C4-2B (cell line): ENCODE data around the gene CLEC20A.

Experiments used
- H3K27ac ChIP-seq: fragments of 450-650 bp; 2 replicates; pipeline ENCODE4 v1.5.1; 2017
- ZFX ChIP-seq: fragments of 450-650 bp; IDR thresholded peaks from 2 replicates; pipeline ENCODE4 v1.6.1; 2017
- TF ChIP-seq, protein P1 (sequence below): fragments of 450-650 bp; conservative IDR thresholded peaks from 2 replicates; pipeline ENCODE4 v1.5.1; 2017; ENCODE audit warnings: mild to moderate bottlenecking

CLEC20A gene

GRCh38 chr1:178513278-178513983 lies 16.7 kb upstream of the CLEC20A start:
- no peak for TF ChIP-seq ZFX
- TF ChIP-seq, protein P1, sequence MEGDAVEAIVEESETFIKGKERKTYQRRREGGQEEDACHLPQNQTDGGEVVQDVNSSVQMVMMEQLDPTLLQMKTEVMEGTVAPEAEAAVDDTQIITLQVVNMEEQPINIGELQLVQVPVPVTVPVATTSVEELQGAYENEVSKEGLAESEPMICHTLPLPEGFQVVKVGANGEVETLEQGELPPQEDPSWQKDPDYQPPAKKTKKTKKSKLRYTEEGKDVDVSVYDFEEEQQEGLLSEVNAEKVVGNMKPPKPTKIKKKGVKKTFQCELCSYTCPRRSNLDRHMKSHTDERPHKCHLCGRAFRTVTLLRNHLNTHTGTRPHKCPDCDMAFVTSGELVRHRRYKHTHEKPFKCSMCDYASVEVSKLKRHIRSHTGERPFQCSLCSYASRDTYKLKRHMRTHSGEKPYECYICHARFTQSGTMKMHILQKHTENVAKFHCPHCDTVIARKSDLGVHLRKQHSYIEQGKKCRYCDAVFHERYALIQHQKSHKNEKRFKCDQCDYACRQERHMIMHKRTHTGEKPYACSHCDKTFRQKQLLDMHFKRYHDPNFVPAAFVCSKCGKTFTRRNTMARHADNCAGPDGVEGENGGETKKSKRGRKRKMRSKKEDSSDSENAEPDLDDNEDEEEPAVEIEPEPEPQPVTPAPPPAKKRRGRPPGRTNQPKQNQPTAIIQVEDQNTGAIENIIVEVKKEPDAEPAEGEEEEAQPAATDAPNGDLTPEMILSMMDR = no peak
- 0 out of 2 replicates have a peak overlapping the region, but pooled peaks have one; percentile 11 for H3K27ac ChIP-seq

GRCh38 chr1:178512566-178513277 lies 16.0 kb upstream of the CLEC20A start, which contains the start of gene TEX35:
TSS of gene TEX35 (plus strand) at chr1:178513109. CDS start at chr1:178513189, 80 bp downstream.
- TF ChIP-seq ZFX = no peak
- TF ChIP-seq, protein P1 = no peak
- H3K27ac ChIP-seq = 0 out of 2 replicates have a peak within 1 kb of the TSS, but pooled peaks have one; percentile 11

- H3K27ac ChIP-seq = no peak overlapping the region
- no peak for TF ChIP-seq ZFX
- TF ChIP-seq, protein P1 = no peak
These were observed 13.4 kb upstream of the CLEC20A start for GRCh38 chr1:178510155-178510554.

DNA sequence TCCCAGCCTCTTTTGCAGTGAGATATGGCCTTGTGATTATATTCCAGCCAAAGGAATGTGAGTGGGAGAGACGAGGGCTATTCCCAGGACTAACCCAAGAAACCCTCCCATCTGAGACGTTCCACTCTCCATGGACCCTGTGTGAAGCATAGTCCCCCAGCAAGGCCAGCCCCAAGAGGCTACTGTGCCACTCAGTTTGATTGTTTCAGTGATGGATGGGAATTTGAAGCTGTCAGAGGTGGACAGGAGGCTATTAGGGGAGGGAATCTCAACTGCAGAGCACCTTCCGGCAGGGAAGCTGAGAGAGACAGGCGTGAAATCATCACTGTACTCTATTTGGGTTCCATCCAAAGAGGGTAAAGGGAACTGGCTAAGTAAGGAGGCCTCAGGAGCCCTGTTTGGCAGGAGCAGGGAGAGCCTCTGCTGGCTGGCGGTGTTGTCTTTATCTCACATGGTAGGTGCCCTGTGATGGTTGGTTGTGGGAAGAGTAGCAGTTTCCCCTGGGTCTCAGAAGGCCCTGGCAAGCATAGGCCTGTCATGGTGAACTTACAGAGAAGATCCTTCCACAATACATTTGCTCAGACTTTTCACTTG lies 12.7 kb upstream of the CLEC20A start:
- TF ChIP-seq ZFX = no peak
- TF ChIP-seq, protein P1 = no peak
- H3K27ac ChIP-seq = no peak overlapping the region

- no peak overlapping the region for H3K27ac ChIP-seq
- TF ChIP-seq ZFX = no peak
- TF ChIP-seq, protein P1 = no peak
These were observed 9.9 kb upstream of the CLEC20A start for GRCh38 chr1:178506669-178507068.

DNA sequence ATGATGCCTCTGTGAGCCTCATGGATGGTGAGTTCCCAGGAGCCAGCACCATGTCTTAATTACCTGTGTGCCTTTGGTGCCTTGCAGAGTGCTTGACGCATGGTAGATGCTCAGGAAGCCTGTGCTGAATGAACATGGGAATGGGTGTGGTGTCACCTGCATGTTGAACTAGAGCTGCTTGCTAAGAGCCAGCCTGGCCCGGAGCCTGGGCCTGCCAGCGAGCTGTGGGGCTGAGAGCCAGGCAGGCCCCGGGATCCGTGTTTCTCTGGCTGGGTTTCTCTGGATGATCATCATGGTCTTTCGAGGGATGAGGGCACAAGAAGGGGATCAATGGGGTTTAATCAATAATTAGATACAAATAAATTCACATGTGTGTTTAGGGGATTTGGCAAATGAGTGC lies 9.4 kb upstream of the CLEC20A start:
- no peak for TF ChIP-seq ZFX
- TF ChIP-seq, protein P1 = no peak
- no peak overlapping the region for H3K27ac ChIP-seq

DNA sequence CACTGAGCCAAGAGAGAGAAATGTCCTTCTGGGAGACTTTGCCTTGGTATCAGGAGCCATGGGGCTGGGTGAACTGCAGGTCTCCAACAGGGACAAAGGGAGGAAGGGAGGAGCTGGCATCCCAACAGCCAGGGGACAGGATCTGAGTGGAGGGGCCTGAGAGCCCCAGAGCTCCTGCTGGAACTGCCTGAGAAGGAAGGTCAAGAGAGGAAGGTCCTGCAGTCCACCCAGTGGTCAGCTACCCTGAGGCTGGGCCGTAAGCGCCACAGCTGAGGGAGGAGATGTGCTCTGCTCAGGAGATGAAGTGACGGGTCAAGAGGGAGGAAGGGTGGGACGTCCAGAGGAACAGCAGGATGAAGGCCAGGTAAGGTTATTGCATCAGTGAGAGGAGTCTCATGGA lies 7.5 kb upstream of the CLEC20A start:
- H3K27ac ChIP-seq = no peak overlapping the region
- TF ChIP-seq, protein P1 = no peak
- TF ChIP-seq ZFX = no peak
